HG02938 (cell line): ENCODE results near the gene GCK.

ENCODE experiments used
- ATAC-seq: cut with Tn5 transposase; IDR thresholded peaks from one replicate; pipeline ENCODE4 v1.9.1; 2021; ENCODE audit warnings: mild to moderate bottlenecking, moderate library complexity; ENCODE audit not compliant: unreplicated experiment

The GCK gene

DNA sequence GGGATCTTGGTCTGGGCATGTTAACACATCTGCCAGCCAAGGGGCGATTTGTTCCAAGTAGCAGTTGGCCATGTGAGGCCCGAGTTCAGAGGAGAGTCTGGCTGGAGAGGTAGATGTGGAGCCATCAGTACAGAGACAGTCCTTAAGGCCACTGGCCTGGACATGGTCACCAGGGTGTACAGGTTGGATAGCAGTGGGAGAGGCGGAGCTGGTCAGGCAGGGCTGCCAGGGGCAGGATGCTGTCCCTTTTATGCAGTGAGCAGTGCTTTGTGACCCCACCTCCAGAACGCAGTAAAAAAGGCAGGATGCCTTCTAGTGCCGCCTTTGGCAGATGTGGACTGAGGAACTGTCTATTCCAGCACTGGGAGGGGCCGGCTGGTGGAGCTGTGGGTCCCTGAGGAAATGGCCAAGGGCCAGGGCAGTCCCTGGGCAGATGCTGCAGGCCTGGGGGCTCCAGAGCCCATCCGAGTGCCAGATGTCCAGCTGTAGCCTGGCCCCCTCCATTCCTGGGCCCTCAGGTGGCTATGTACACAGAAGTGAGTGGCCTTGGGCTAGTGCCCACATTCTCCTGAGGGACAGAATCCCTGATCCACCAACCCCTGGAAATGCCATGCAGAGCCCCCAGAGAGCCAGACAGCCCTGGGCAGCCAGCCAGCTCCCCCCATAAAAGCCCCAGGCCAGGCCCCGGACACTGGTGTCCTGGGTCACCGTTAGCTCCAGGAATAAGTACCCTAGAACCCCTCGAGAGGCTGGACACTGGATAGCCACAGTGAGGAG is 31.0 kb downstream of the GCK start:
- ATAC-seq = no peak

DNA sequence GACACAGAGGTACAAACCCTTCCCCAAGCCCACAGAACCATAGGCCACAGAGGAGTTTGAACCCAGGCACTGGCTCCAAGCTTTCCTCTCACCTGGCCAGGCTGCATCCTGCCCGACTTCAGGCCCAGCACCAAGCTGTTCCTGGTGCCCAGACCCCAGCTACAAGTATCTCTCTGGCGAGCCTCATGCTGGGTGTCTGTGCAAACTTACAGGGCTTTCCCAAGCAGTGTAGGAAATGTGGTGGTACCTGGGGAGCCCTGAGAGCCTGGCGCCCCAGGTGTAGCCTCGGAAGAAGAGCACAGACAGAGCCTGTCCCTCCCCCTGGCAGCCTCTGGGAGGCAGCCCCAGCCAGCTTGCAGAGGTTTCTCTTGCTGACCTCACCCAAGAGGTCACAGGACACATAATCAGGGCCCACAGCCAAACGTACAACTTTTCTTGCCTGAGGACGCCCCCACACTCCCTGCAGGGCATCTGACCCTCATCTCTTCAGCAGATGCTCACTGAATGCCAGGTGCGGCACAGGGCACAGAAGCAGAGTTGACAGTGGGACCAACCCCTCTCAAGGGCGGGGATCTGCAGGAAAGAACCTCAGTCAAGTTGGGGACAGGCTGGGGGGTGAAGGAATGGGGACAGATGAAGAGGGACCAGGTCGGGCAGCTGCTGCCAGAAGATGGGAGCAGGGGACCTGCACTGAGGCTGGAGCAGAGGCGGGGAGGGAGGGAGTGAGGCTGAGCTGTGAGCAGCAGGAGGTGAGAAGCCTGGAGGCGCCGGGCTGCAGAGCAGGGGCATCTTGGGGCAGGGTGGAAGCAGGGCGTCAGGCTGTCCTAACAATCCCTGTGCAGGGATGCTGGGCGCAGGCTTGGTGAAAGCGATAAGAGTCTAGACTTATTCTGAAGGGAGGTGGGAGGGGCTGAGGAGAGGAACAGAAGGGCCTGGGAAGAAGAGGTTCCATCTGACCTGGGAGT is 31.8 kb downstream of the GCK start:
- ATAC-seq = no peak

GRCh38 chr7:44156453-44157010 is 32.7 kb downstream of the GCK start:
- ATAC-seq = no peak

DNA sequence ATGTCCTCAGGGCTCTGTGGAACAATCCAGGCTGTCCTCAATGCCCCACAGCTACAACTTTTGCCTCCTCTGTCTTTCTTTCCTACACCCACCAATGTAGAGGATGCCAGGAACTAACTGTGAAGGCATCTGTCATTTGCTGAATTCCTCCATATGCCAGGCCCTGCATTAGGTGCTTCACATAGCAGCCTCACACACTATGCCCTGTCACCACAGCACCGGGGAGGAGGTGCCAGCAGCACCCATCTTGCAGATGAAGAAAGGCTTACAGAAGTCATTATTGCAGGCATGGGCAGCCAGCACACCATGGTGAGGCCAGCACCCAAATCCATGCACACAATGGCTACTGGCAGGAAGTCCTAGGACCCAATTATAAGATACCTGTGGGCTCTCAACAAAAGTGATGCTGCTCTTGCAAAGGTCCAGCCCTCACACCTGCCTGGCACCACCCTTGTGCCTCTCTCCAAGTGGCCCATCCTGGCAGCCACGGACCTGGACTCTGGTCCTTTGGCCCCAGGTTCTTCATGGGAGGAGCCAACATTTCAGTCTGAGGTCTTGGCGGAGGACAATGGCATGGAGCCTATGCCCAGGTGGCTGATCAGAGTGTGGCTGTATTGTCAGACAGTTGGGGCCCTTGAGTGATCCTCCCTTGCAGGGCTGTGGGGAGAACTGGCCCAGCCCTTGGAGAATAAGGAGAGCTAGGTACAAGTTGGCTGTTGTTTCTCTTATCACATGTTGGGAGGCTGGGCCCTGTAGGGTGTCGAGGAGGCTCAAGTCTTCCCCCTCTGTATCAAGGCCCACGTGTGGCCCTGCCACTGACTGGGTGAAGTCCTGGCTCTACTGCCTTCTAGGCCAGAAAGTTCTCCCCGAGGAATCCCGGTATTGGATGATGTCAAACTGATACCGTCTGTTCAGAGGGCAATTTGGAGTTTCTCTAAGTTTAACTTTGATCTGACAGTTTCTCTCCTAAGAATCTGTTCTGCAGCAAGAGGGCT is 33.8 kb downstream of the GCK start:
- no peak for ATAC-seq

GRCh38 chr7:44154703-44155102 is 34.5 kb downstream of the GCK start:
- ATAC-seq = no peak

GRCh38 chr7:44153948-44154335 is 35.3 kb downstream of the GCK start:
- ATAC-seq = no peak

DNA sequence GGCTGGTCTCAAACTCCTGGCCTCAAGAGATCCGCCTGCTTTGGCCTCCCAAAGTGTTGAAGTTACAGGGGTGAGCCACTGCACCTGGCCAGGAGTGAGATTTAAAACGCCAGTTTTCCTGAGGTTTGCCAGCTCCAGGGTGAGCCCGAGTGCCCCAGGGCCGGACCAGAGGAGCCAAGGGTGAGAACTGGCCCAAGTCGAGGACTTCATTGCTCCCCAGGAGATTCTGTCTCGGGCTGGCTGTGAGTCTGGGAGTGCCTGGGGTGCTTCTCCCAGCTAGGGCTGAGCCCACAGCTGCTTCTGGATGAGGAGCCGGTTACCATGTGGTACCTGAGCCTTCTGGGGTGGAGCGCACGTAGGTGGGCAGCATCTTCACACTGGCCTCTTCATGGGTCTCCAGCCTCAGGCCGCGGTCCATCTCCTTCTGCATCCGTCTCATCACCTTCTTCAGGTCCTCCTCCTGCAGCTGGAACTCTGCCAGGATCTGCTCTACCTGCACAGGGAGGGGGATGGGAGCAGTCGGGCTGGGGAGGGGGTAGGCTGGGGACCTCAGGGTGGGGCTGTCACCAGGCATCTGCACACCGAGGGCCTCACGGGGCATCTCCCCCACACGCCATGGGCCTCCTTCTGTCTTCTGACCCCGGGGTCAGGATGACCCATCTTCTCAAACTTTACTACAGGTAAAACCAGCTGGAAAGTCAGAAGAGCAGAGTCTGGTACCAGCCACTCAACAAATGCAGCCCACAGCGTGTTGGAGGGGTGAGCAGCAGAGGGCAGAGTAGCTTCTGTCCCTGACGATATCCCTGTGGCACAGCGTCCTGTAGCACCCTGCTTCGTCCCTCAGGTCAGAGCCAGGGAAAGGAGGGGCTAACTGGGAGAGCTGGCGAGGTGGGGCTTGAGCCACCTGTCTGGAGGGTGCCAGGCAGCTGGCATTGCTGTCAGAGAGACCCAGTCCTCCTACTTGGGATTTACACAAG is 36.0 kb downstream of the GCK start:
- no peak for ATAC-seq

GRCh38 chr7:44151956-44152355 is 37.3 kb downstream of the GCK start:
- no peak for ATAC-seq

DNA sequence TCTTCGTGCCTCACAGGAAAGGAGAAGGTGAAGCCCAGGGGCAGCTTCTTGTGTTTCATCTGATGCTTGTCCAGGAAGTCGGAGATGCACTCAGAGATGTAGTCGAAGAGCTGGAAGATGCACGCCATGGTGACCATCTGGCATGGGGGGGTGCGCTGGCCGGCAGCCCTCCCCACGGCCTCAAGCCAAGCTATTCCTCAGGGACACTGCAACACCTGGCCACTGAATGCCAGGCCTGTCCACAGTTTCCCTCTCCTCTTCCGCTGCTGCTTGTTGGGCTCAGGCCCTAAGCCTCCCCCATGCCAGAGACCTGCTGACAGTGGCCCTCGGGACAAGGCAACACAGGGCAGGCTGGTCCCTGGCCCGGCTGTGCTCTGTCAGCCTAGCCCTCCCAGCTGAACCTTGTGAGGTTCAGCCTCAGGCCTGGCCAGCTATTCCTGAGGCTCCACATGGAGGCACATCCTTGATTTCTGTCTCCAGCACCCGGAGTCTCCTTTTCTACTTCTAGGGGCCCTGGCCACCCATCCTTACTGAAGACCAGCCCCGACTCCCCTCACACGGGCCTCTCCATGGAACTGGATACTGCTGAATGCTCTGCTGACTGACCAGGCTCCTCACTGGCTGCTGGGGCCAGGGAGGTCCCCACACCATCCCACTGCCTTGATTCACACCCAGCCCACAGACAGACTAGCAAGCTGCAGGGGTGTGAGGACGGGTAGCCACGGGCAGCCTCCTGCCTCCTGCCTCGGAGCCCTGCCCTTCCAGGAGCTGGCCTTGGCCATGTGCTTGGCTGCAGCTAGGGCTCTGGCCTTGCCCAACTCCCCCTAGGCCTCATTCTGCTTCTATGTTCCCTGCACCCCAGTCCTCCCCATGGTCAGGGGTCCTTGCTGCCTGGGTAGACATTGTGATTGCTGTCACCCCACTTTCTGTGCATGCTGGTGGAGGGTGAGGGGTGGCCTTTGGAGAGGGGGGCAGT is 38.0 kb downstream of the GCK start:
- ATAC-seq = no peak

- no peak for ATAC-seq
These were observed 38.8 kb downstream of the GCK start for GRCh38 chr7:44150466-44150832.

GRCh38 chr7:44149571-44150465 is 39.4 kb downstream of the GCK start:
- no peak for ATAC-seq

DNA sequence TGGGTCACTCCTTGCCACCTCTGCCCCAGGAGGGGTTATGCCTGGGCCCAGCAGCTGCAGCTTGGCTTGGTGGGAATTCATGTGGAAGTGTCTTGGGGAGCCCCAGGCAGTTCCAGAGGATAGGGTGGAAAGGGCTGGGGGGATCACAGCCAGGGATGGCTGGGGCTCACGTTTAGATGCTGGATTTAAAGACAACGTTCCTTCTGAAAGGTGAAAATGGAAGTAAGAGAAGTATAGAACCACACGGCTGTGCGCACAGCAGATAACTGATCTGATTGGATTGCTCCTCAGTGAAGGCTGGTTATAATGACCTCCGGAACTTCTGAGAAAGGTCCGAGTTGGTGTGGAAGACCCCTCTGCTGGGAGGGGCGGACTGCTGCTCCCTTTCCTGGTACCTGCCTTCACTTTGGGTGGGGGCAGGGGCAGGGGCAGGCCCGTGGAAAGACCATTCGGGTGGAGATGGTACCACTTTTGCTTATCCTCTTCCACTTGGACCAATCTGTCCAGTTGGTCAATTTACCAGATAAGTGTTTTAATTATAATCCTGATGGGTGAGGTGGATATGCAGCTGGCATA is 40.2 kb downstream of the GCK start:
- no peak for ATAC-seq

DNA sequence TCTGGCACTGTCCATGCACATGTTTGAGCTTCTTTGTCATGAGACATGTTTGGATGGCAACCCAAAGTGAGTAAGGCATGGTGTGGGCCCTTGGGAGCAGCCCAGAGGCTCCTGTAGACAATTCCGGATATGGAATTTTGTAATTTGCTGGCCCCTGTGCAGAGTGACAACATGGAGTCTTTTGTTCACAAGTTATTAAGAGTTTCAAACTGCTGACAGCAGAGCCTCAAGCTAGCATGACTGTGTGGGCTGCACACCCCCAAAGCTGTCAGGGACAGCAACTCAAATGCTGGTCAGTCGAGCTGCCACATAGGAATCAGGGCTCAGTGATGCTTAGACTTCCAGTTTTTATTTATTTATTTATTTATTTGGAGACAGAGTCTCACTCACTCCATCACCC is 41.1 kb downstream of the GCK start:
- no peak for ATAC-seq

DNA sequence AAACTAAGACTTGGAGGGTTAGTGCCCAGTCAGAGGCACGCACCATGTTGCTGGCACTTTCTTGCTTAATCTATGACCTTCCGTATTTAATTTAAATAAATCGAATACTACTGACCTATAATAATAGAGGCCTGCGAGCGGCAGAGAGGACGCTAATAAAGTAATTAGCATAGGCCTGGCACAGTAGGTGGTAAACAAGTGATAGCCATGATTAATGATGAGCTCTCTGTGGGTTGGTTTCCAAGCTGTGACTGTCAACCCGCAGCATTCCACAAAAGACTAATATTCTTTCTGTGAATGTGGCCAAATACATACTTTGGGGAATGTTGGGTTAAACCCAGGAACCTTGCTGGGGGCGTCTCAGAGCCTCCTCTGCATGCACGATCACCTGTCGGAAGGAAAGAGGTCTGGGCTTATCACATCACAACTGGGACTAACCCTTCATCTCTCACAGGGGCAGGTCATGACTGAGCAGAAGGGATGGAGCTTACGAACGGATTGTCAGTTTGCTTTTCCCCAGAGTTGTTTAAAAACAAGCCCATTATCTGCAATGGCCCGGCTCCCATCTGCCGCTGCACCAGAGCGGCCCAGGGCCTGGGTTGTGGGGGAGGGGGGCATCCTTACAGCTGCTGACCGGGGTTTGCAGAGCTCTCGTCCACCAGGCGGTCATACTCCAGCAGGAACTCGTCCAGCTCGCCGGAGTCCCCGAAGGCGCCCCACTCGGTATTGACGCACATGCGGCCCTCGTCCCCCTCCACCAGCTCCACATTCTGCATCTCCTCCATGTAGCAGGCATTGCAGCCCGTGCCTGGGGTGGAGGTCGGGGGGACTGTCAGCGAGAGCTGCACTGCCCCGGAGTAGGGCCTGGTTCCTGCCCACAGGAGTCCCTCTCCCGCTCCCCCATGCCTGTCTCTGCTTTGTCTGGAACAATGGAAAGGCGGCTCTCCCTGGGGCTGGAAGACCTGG is 41.9 kb downstream of the GCK start:
- no peak for ATAC-seq

- no peak for ATAC-seq
These were observed 43.0 kb downstream of the GCK start for GRCh38 chr7:44145969-44146911.
